GM21529 (cell line): ENCODE results near the gene ZNF613.
A peak's percentile ranks its signal among the peaks of the same experiment; 100 is the strongest.
"Not testable (repeated sequence)": the region's sequence is repeated elsewhere in the genome, so short reads cannot be mapped to it uniquely, and the experiment has no call there.

Source experiments
- ATAC-seq: cut with Tn5 transposase; IDR thresholded peaks from one replicate; pipeline ENCODE4 v1.9.1; 2021; ENCODE audit not compliant: unreplicated experiment

Gene ZNF613

GRCh38 chr19:51938936-51939335, 11.7 kb downstream of the ZNF613 start:
- ATAC-seq = no peak

GRCh38 chr19:51944798-51945552, 17.7 kb downstream of the ZNF613 start:
- ATAC-seq = no peak

- no peak for ATAC-seq
These were observed 19.3 kb downstream of the ZNF613 start for GRCh38 chr19:51946602-51947001.

GRCh38 chr19:51948975-51949374, 21.7 kb downstream of the ZNF613 start:
- no peak for ATAC-seq

- not testable (repeated sequence) for ATAC-seq
These were observed 30.6 kb downstream of the ZNF613 start for GRCh38 chr19:51957846-51958245.

GRCh38 chr19:51959791-51960190, 32.5 kb downstream of the ZNF613 start:
- no peak for ATAC-seq

- not testable (repeated sequence) for ATAC-seq
These were observed 33.5 kb downstream of the ZNF613 start for GRCh38 chr19:51960621-51961233.

GRCh38 chr19:51965583-51965982, 38.3 kb downstream of the ZNF613 start:
- ATAC-seq = no peak

GRCh38 chr19:51970718-51971117, 43.4 kb downstream of the ZNF613 start:
- ATAC-seq = no peak

- ATAC-seq = no peak
These were observed 44.4 kb downstream of the ZNF613 start for GRCh38 chr19:51971624-51972023.

- ATAC-seq = not testable (repeated sequence)
These were observed 48.5 kb downstream of the ZNF613 start for GRCh38 chr19:51975787-51976186.

GRCh38 chr19:51976852-51977251, 49.6 kb downstream of the ZNF613 start:
- ATAC-seq = no peak

GRCh38 chr19:51977346-51977745, 50.1 kb downstream of the ZNF613 start:
- ATAC-seq = no peak

GRCh38 chr19:51978882-51979281, 51.6 kb downstream of the ZNF613 start:
- no peak for ATAC-seq

- no peak for ATAC-seq
These were observed 53.0 kb downstream of the ZNF613 start for GRCh38 chr19:51980116-51980736.

- not testable (repeated sequence) for ATAC-seq
These were observed 53.7 kb downstream of the ZNF613 start for GRCh38 chr19:51980926-51981325.

GRCh38 chr19:51983361-51983760, 56.1 kb downstream of the ZNF613 start:
- ATAC-seq = no peak

- ATAC-seq = peak; percentile 80
These were observed 59.3 kb downstream of the ZNF613 start, which contains the start of gene ZNF350 for GRCh38 chr19:51986309-51987291. Gene ZNF350 (minus strand): TSS chr19:51986840. CDS start chr19:51974360, 12,480 bp downstream.

- no peak for ATAC-seq
These were observed 66.2 kb downstream of the ZNF613 start for GRCh38 chr19:51993422-51993821.

- ATAC-seq = no peak
These were observed 66.9 kb downstream of the ZNF613 start for GRCh38 chr19:51994048-51994644.
